ENCODE data around the gene P3R3URF. TPM values are rescaled to one million over a fixed set of nuclear protein-coding genes. Genes with fewer than 3 reads are reported as not detected.

Gene P3R3URF
- total RNA-seq, 1 donor from 2014 or later, result not detected

- no peak overlapping the region for H3K4me3 Mint-ChIP-seq (ENCODE audit: unreplicated experiment)
- H3K4me1 Mint-ChIP-seq (ENCODE audit: low read depth, unreplicated experiment), result no peaks in the 10 kb centered on the region
- no peak overlapping the region for H3K27ac Mint-ChIP-seq (ENCODE audit: unreplicated experiment)
- TF ChIP-seq CTCF (IDR thresholded peaks at IDR 0.05; ENCODE audit: partially characterized antibody, unreplicated experiment), result no peak
- H3K27me3 Mint-ChIP-seq (ENCODE audit: unreplicated experiment), result peaks cover 5% of the 10 kb centered on the region
- H3K36me3 Mint-ChIP-seq (ENCODE audit: unreplicated experiment), result no peaks in the 10 kb centered on the region
- peaks cover 3% of the 10 kb centered on the region for H3K9me3 Mint-ChIP-seq (ENCODE audit: unreplicated experiment)
- DNase-seq, result no peak
These were observed 34.3 kb upstream of the P3R3URF start for GRCh38 chr1:46210561-46210960.

GRCh38 chr1:46206399-46206798 is 30.1 kb upstream of the P3R3URF start:
- H3K4me1 Mint-ChIP-seq (ENCODE audit: low read depth, unreplicated experiment), result peaks cover 2% of the 10 kb centered on the region
- no peaks in the 10 kb centered on the region for H3K9me3 Mint-ChIP-seq (ENCODE audit: unreplicated experiment)
- no peak for DNase-seq
- no peaks in the 10 kb centered on the region for H3K36me3 Mint-ChIP-seq (ENCODE audit: unreplicated experiment)
- TF ChIP-seq CTCF (IDR thresholded peaks at IDR 0.05; ENCODE audit: partially characterized antibody, unreplicated experiment), result no peak
- no peak overlapping the region for H3K4me3 Mint-ChIP-seq (ENCODE audit: unreplicated experiment)
- H3K27me3 Mint-ChIP-seq (ENCODE audit: unreplicated experiment), result peaks cover 4% of the 10 kb centered on the region
- no peak overlapping the region for H3K27ac Mint-ChIP-seq (ENCODE audit: unreplicated experiment)

- Mint-ChIP-seq H3K9me3 (ENCODE audit: unreplicated experiment) (no peaks in the 10 kb centered on the region), H3K4me1 (ENCODE audit: low read depth, unreplicated experiment) (peaks cover 2% of the 10 kb centered on the region), H3K27ac (ENCODE audit: unreplicated experiment) (no peak overlapping the region), H3K27me3 (ENCODE audit: unreplicated experiment) (peaks cover 4% of the 10 kb centered on the region), H3K4me3 (ENCODE audit: unreplicated experiment) (no peak overlapping the region), H3K36me3 (ENCODE audit: unreplicated experiment) (no peaks in the 10 kb centered on the region)
- TF ChIP-seq CTCF (IDR thresholded peaks at IDR 0.05; ENCODE audit: partially characterized antibody, unreplicated experiment), result no peak
- DNase-seq, result no peak
These were observed 29.5 kb upstream of the P3R3URF start for GRCh38 chr1:46205791-46206190.

GRCh38 chr1:46205141-46205540 is 28.9 kb upstream of the P3R3URF start:
- TF ChIP-seq CTCF (IDR thresholded peaks at IDR 0.05; ENCODE audit: partially characterized antibody, unreplicated experiment), result no peak
- Mint-ChIP-seq H3K4me3 (ENCODE audit: unreplicated experiment) (no peak overlapping the region), H3K27me3 (ENCODE audit: unreplicated experiment) (peaks cover 4% of the 10 kb centered on the region), H3K9me3 (ENCODE audit: unreplicated experiment) (no peaks in the 10 kb centered on the region), H3K36me3 (ENCODE audit: unreplicated experiment) (peaks cover 5% of the 10 kb centered on the region), H3K4me1 (ENCODE audit: low read depth, unreplicated experiment) (peaks cover 2% of the 10 kb centered on the region), H3K27ac (ENCODE audit: unreplicated experiment) (no peak overlapping the region)
- no peak for DNase-seq

GRCh38 chr1:46204406-46204742 is 28.1 kb upstream of the P3R3URF start:
- H3K9me3 Mint-ChIP-seq (ENCODE audit: unreplicated experiment), result no peaks in the 10 kb centered on the region
- DNase-seq, result no peak
- no peak overlapping the region for H3K27ac Mint-ChIP-seq (ENCODE audit: unreplicated experiment)
- TF ChIP-seq CTCF (IDR thresholded peaks at IDR 0.05; ENCODE audit: partially characterized antibody, unreplicated experiment), result no peak
- H3K4me1 Mint-ChIP-seq (ENCODE audit: low read depth, unreplicated experiment), result peaks cover 2% of the 10 kb centered on the region
- peaks cover 6% of the 10 kb centered on the region for H3K36me3 Mint-ChIP-seq (ENCODE audit: unreplicated experiment)
- peaks cover 5% of the 10 kb centered on the region for H3K27me3 Mint-ChIP-seq (ENCODE audit: unreplicated experiment)
- no peak overlapping the region for H3K4me3 Mint-ChIP-seq (ENCODE audit: unreplicated experiment)
